Trophoblast cell (in vitro differentiated cells and primary cell): ENCODE results near the gene RBM39.
"Not testable (repeated sequence)": the region's sequence is repeated elsewhere in the genome, so short reads cannot be mapped to it uniquely, and the experiment has no call there.

Source experiments
- DNase-seq, 2 donors: peaks; one replicate each; pipeline ENCODE4 v3.0.0-alpha.2; 2016
- H2AFZ ChIP-seq: 2 replicates; pipeline ENCODE4 v1.6.1; 2013; ENCODE audit warnings: low read length, moderate library complexity, mild to moderate bottlenecking; ENCODE audit not compliant: insufficient read depth, poor library complexity
- H2AK5ac ChIP-seq: 2 replicates; pipeline ENCODE4 v1.6.1; 2013; ENCODE audit warnings: mild to moderate bottlenecking, low read length
- H2BK120ac ChIP-seq: 2 replicates; pipeline ENCODE4 v1.6.1; 2013; ENCODE audit warnings: low read length, mild to moderate bottlenecking, moderate library complexity; ENCODE audit not compliant: insufficient read depth, poor library complexity
- H2BK12ac ChIP-seq: 2 replicates; pipeline ENCODE4 v1.6.1; 2013; ENCODE audit warnings: mild to moderate bottlenecking, low read length, moderate library complexity
- H2BK5ac ChIP-seq: 2 replicates; pipeline ENCODE4 v1.6.1; 2013; ENCODE audit warnings: low read length, low read depth, moderate library complexity, mild to moderate bottlenecking; ENCODE audit not compliant: poor library complexity
- H3K14ac ChIP-seq: 2 replicates; pipeline ENCODE4 v1.6.1; 2013; ENCODE audit warnings: mild to moderate bottlenecking, low read length
- H3K18ac ChIP-seq: 2 replicates; pipeline ENCODE4 v1.6.1; 2013; ENCODE audit warnings: mild to moderate bottlenecking, low read length
- H3K23ac ChIP-seq: 2 replicates; pipeline ENCODE4 v1.6.1; 2013; ENCODE audit warnings: low read length
- H3K27ac ChIP-seq: 2 replicates; pipeline ENCODE4 v1.5.1; 2013; ENCODE audit warnings: low read depth, mild to moderate bottlenecking, inconsistent platforms, low read length, moderate library complexity
- H3K27me3 ChIP-seq: 2 replicates; pipeline ENCODE4 v1.6.1; 2013; ENCODE audit warnings: inconsistent platforms, mild to moderate bottlenecking, low read length, moderate library complexity; ENCODE audit not compliant: insufficient read depth
- H3K36me3 ChIP-seq, 2 experiments: 1 replicate in 1 of 2; 2 replicates in 1 of 2; pipeline ENCODE4 v1.6.1; 2013; ENCODE audit warnings: low read length in 2 of 2, mild to moderate bottlenecking in 2 of 2, moderate library complexity in 1 of 2; ENCODE audit not compliant: insufficient read depth in 2 of 2, control insufficient read depth in 1 of 2
- H3K4ac ChIP-seq: 2 replicates; pipeline ENCODE4 v1.6.1; 2013; ENCODE audit warnings: low read depth, mild to moderate bottlenecking, low read length, moderate library complexity
- H3K4me1 ChIP-seq, 2 experiments: 1 replicate in 1 of 2; 2 replicates in 1 of 2; pipeline ENCODE4 v1.6.1; 2013; ENCODE audit warnings: low read length in 2 of 2, mild to moderate bottlenecking in 2 of 2, moderate library complexity in 1 of 2; ENCODE audit not compliant: insufficient read depth in 2 of 2, control insufficient read depth in 1 of 2
- H3K4me2 ChIP-seq: 2 replicates; pipeline ENCODE4 v1.6.1; 2013; ENCODE audit warnings: inconsistent platforms, mild to moderate bottlenecking, low read length, moderate library complexity
- H3K4me3 ChIP-seq: 2 replicates; pipeline ENCODE4 v1.5.1; 2013; ENCODE audit warnings: mild to moderate bottlenecking, low read depth, low read length, inconsistent platforms
- H3K79me1 ChIP-seq: one replicate; pipeline ENCODE4 v1.6.1; 2013; ENCODE audit warnings: low read length
- H3K79me2 ChIP-seq: 2 replicates; pipeline ENCODE4 v1.6.1; 2013; ENCODE audit warnings: low read length, mild to moderate bottlenecking; ENCODE audit not compliant: control insufficient read depth, insufficient read depth, poor library complexity
- H3K9ac ChIP-seq: 2 replicates; pipeline ENCODE4 v1.6.1; 2013; ENCODE audit warnings: mild to moderate bottlenecking, low read length
- H3K9me3 ChIP-seq: 2 replicates; pipeline ENCODE4 v1.6.1; 2013; ENCODE audit warnings: low read depth, mild to moderate bottlenecking, control low read depth, inconsistent platforms, low read length; ENCODE audit not compliant: insufficient read depth
- H4K12ac ChIP-seq: 2 replicates; pipeline ENCODE4 v1.6.1; 2013; ENCODE audit warnings: low read depth, mild to moderate bottlenecking, low read length, moderate library complexity
- H4K8ac ChIP-seq: 2 replicates; pipeline ENCODE4 v1.6.1; 2013; ENCODE audit warnings: low read depth, mild to moderate bottlenecking, low read length, moderate library complexity
- H4K91ac ChIP-seq: one replicate; pipeline ENCODE4 v1.6.1; 2013; ENCODE audit warnings: low read depth, mild to moderate bottlenecking, low read length, moderate library complexity
- WGBS: extraction: QIAGEN DNeasy Blood & Tissue Kit; methylation state at CpG from one replicate; pipeline ENCODE4 v1.1.7; 2013; ENCODE audit warnings: missing lambda C conversion rate; ENCODE audit not compliant: insufficient read length, insufficient coverage; ENCODE audit errors: extremely low coverage; 5-methylcytosine and 5-hydroxymethylcytosine counted together

Gene RBM39

DNA sequence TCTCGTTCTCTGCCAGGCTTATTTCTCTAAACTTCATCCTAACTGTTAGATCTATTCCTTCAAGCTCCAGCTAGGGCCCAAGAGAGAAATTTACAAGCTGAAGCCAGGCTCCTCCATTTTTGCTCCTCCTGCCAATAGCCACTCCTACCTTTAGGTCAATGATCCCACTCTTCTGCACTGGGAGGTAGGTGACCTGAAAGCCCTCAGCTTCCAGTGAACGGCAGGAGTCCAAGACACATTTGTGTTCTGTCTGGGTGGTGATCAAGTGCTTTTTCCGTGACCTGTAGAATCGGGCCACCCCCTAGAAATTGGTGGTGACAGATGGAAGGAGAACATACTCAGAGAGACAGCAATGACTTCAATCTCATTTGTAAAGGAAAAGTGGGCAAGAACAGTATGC is 51.8 kb downstream of the RBM39 start:
- H3K9me3 ChIP-seq = peaks cover 5% of the 10 kb centered on the region

DNA sequence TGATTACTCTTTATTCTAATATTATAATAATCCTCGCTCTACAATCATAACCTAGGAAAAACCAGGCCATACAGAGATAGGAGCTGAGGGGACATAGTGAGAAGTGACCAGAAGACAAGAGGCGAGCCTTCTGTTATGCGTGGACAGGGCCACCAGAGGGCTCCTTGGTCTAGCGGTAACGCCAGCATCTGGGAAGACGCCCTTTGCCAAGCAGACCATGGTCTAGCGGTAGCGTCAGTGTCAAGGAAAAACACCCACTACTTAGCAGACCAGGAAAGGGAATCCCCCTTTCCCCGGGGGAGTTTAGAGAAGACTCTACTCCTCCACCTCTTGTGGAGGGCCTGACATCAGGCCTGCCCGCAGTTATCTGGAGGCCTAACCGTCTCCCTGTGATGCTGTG is 55.2 kb downstream of the RBM39 start:
- not testable (repeated sequence) for H3K14ac ChIP-seq, H3K9ac ChIP-seq, H4K12ac ChIP-seq, H3K23ac ChIP-seq, H3K4me1 ChIP-seq, H2AK5ac ChIP-seq, H3K9me3 ChIP-seq, H3K4me2 ChIP-seq, H2BK12ac ChIP-seq, H4K91ac ChIP-seq, H2AFZ ChIP-seq, H3K27me3 ChIP-seq, H2BK5ac ChIP-seq, H2BK120ac ChIP-seq, H3K18ac ChIP-seq, H3K4me3 ChIP-seq, H4K8ac ChIP-seq, H3K4ac ChIP-seq, H3K79me2 ChIP-seq, H3K27ac ChIP-seq, H3K79me1 ChIP-seq
- WGBS = no CpG with 5 or more reads among the region's 11 CpGs
- DNase-seq = peak; percentile 39 to 74
- H3K36me3 ChIP-seq = peaks cover 13 to 19% of the 10 kb centered on the region in 2 experiments

More for the DNA sequence above, 51.8 kb downstream of the RBM39 start:
- H2AK5ac ChIP-seq = no peak overlapping the region
- no peak overlapping the region for H3K9ac ChIP-seq
- no peak overlapping the region for H4K91ac ChIP-seq
- H3K4me3 ChIP-seq = no peak overlapping the region
- no peak overlapping the region for H4K8ac ChIP-seq
- no peak overlapping the region for H4K12ac ChIP-seq
- no peak overlapping the region for H3K4ac ChIP-seq
- no peak overlapping the region for H3K23ac ChIP-seq
- no peak overlapping the region for H2BK12ac ChIP-seq
- no peak overlapping the region for H2AFZ ChIP-seq
- H3K36me3 ChIP-seq = peaks cover 19 to 21% of the 10 kb centered on the region in 2 experiments
- no peak overlapping the region for H2BK120ac ChIP-seq
- H3K4me1 ChIP-seq = no peaks in the 10 kb centered on the region
- WGBS = no CpG with 5 or more reads among the region's 4 CpGs
- H3K18ac ChIP-seq = no peak overlapping the region
- no peak overlapping the region for H3K4me2 ChIP-seq
- no peak overlapping the region for H3K14ac ChIP-seq
- no peaks in the 10 kb centered on the region for H3K79me2 ChIP-seq
- H3K27ac ChIP-seq = no peak overlapping the region
- no peak for DNase-seq
- H2BK5ac ChIP-seq = no peak overlapping the region
- H3K27me3 ChIP-seq = no peaks in the 10 kb centered on the region
- H3K79me1 ChIP-seq = no peaks in the 10 kb centered on the region

DNA sequence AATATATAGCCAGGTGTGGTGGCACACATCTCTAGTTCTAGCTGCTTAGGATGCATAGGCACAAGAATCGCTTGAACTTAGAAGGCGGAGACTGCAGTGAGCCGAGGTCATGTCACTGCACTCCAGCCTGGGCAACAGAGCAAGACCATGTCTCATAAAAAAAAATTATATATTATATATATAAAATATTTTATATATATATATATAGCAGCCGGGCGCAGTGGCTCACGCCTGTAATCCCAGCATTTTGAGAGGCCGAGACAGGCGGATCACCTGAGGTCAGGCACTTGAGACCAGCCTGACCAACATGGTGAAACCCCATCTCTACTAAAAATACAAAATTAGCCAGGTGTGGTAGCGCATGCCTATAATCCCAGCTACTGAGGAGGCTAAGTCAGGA is 56.7 kb downstream of the RBM39 start:
- not testable (repeated sequence) for H4K91ac ChIP-seq, H3K9ac ChIP-seq, H3K4me2 ChIP-seq, H3K4ac ChIP-seq, H3K79me2 ChIP-seq, H2BK5ac ChIP-seq, H4K8ac ChIP-seq, H4K12ac ChIP-seq, H3K14ac ChIP-seq, H3K18ac ChIP-seq, H3K79me1 ChIP-seq, H2BK12ac ChIP-seq, H2BK120ac ChIP-seq, H3K27ac ChIP-seq, H2AFZ ChIP-seq, H3K27me3 ChIP-seq, H2AK5ac ChIP-seq, H3K4me3 ChIP-seq, H3K9me3 ChIP-seq, H3K4me1 ChIP-seq, H3K23ac ChIP-seq, DNase-seq
- H3K36me3 ChIP-seq = peaks cover 11 to 19% of the 10 kb centered on the region in 2 experiments
- no CpG with 5 or more reads among the region's 9 CpGs for WGBS

DNA sequence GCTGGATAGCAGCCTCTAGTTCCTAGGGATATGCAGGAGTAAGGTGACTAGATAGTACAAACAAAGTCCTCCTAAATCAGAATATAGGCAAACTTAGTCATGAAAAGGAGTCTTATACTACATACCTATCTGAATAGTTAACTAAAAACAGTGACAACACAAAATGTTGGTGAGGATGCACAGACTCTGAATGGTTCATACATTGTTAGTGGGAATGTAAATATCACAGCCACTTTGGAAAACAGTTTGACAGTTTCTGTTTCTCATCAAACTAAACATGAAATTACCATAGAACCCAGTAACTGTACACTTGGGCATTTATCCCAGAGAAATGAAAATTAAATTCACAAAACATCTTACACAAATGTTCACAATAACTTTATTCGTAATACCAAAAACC is 60.1 kb downstream of the RBM39 start:
- H3K9ac ChIP-seq = no peak overlapping the region
- H3K18ac ChIP-seq = no peak overlapping the region
- no peak overlapping the region for H3K27ac ChIP-seq
- no peak overlapping the region for H3K4ac ChIP-seq
- no peak overlapping the region for H2AFZ ChIP-seq
- no peaks in the 10 kb centered on the region for H3K9me3 ChIP-seq
- H2BK120ac ChIP-seq = no peak overlapping the region
- no peak overlapping the region for H3K14ac ChIP-seq
- no peak overlapping the region for H3K4me3 ChIP-seq
- H3K79me2 ChIP-seq = no peaks in the 10 kb centered on the region
- H4K12ac ChIP-seq = no peak overlapping the region
- H2AK5ac ChIP-seq = no peak overlapping the region
- peaks cover 2 to 7% of the 10 kb centered on the region in 2 experiments for H3K36me3 ChIP-seq
- no peaks in the 10 kb centered on the region for H3K4me1 ChIP-seq
- no peak overlapping the region for H3K4me2 ChIP-seq
- H4K91ac ChIP-seq = no peak overlapping the region
- no peak overlapping the region for H2BK12ac ChIP-seq
- DNase-seq = no peak
- no peaks in the 10 kb centered on the region for H3K27me3 ChIP-seq
- WGBS = 100% methylated on average over 1 of the region's 1 CpG
- no peaks in the 10 kb centered on the region for H3K79me1 ChIP-seq
- no peak overlapping the region for H2BK5ac ChIP-seq
- no peak overlapping the region for H3K23ac ChIP-seq
- no peak overlapping the region for H4K8ac ChIP-seq
